CD4-positive, alpha-beta T cell treated with Interleukin-17A for 4 hours (primary cell): ENCODE data around the gene ADAMTS3.

Experiments
- DNase-seq: peaks from one replicate; pipeline ENCODE4 v3.0.0-alpha.2; 2020; ENCODE audit warnings: mixed read lengths

The ADAMTS3 gene

GRCh38 chr4:72394012-72394663 lies 174.9 kb downstream of the ADAMTS3 start:
- DNase-seq, result no peak

- DNase-seq, result no peak
Measured at GRCh38 chr4:72391281-72391680, 177.7 kb downstream of the ADAMTS3 start.

GRCh38 chr4:72390409-72390808 lies 178.6 kb downstream of the ADAMTS3 start:
- no peak for DNase-seq

GRCh38 chr4:72388521-72388920 lies 180.5 kb downstream of the ADAMTS3 start:
- no peak for DNase-seq

GRCh38 chr4:72387959-72388358 lies 181.1 kb downstream of the ADAMTS3 start:
- no peak for DNase-seq

GRCh38 chr4:72383439-72383838 lies 185.6 kb downstream of the ADAMTS3 start:
- no peak for DNase-seq

- no peak for DNase-seq
Measured at GRCh38 chr4:72378901-72379300, 190.1 kb downstream of the ADAMTS3 start.

- no peak for DNase-seq
Measured at GRCh38 chr4:72377491-72378194, 191.4 kb downstream of the ADAMTS3 start.

- no peak for DNase-seq
Measured at GRCh38 chr4:72376901-72377300, 192.1 kb downstream of the ADAMTS3 start.

GRCh38 chr4:72375073-72375736 lies 193.8 kb downstream of the ADAMTS3 start:
- DNase-seq, result no peak

GRCh38 chr4:72374159-72374558 lies 194.9 kb downstream of the ADAMTS3 start:
- no peak for DNase-seq

- DNase-seq, result no peak
Measured at GRCh38 chr4:72366601-72367000, 202.4 kb downstream of the ADAMTS3 start.

GRCh38 chr4:72365981-72366380 lies 203.0 kb downstream of the ADAMTS3 start:
- DNase-seq, result no peak

- no peak for DNase-seq
Measured at GRCh38 chr4:72365016-72365415, 204.0 kb downstream of the ADAMTS3 start.

- no peak for DNase-seq
Measured at GRCh38 chr4:72360075-72360474, 208.9 kb downstream of the ADAMTS3 start.

- no peak for DNase-seq
Measured at GRCh38 chr4:72358483-72358882, 210.5 kb downstream of the ADAMTS3 start.

- no peak for DNase-seq
Measured at GRCh38 chr4:72357908-72358307, 211.1 kb downstream of the ADAMTS3 start.

- no peak for DNase-seq
Measured at GRCh38 chr4:72352711-72353110, 216.3 kb downstream of the ADAMTS3 start.

GRCh38 chr4:72351521-72351920 lies 217.5 kb downstream of the ADAMTS3 start:
- DNase-seq, result no peak

GRCh38 chr4:72348701-72349100 lies 220.3 kb downstream of the ADAMTS3 start:
- DNase-seq, result no peak

GRCh38 chr4:72344418-72344817 lies 224.6 kb downstream of the ADAMTS3 start:
- DNase-seq, result no peak

- DNase-seq, result no peak
Measured at GRCh38 chr4:72341432-72341820, 227.6 kb downstream of the ADAMTS3 start.

- no peak for DNase-seq
Measured at GRCh38 chr4:72340803-72341431, 228.1 kb downstream of the ADAMTS3 start.

GRCh38 chr4:72338060-72338459 lies 231.0 kb downstream of the ADAMTS3 start:
- DNase-seq, result no peak
